Measurements from ENCODE around the gene SH3GL2.
"Not testable (repeated sequence)": the region's sequence is repeated elsewhere in the genome, so short reads cannot be mapped to it uniquely, and the experiment has no call there.

The SH3GL2 gene

GRCh38 chr9:17751486-17751885 is 172.6 kb downstream of the SH3GL2 start:
- no peak for DNase-seq (ENCODE audit: low read depth)

DNA sequence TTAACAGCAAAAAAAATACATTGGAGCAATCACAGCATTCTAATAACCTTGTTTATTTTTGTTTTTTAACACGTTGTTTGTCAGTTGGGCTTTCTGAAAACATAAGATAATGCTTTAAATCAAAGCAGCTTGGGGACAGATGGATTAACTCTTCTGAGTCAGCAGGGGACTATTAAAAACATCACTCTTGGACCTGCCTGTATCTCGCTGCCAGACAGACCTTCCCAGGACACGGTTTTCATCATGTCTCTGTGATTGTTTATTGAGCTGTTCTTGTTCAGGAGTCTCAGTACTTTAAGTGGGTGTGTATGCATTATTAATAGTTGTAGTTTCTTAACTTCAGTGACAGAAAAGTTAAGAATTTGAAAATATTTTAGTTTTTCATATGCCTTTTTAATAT is 173.2 kb downstream of the SH3GL2 start:
- no peak for DNase-seq (ENCODE audit: low read depth)

DNA sequence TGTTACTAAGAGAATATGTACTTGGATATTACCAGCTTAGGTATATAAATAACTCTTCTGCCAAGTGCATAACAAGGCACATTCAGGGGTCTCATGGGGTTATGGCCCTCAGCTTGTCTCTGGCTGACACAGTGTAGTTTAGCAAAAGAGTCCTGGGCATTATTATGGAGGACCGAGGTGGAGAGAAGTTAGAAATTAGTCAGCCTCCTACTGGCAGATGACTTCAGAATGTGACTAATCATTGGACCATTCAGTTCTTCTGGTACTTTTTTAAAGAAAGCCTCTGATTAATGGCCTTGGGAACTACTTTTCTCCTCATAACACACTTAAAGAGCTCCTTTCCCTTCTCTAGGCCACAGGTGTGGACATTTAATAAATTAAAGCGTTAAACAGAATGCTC is 178.9 kb downstream of the SH3GL2 start:
- DNase-seq (ENCODE audit: low read depth) = no peak

DNA sequence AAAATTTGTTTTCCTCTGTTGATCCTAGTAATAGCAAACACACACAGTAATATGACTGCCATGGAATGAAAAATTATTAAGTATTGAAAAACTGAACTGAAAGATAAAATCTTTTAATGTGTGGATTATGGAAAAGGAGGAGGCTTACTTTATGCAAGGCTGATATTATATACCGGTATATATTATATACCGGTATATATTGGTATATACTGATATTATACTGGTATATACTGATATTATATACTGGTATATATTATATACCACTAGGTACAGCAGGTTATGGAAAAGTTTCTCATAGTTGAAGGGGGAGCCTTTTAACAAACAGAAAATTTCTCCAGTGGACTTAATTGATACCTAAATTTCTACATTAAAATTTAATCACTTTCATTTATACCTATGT is 181.4 kb downstream of the SH3GL2 start:
- DNase-seq (ENCODE audit: low read depth) = no peak

DNA sequence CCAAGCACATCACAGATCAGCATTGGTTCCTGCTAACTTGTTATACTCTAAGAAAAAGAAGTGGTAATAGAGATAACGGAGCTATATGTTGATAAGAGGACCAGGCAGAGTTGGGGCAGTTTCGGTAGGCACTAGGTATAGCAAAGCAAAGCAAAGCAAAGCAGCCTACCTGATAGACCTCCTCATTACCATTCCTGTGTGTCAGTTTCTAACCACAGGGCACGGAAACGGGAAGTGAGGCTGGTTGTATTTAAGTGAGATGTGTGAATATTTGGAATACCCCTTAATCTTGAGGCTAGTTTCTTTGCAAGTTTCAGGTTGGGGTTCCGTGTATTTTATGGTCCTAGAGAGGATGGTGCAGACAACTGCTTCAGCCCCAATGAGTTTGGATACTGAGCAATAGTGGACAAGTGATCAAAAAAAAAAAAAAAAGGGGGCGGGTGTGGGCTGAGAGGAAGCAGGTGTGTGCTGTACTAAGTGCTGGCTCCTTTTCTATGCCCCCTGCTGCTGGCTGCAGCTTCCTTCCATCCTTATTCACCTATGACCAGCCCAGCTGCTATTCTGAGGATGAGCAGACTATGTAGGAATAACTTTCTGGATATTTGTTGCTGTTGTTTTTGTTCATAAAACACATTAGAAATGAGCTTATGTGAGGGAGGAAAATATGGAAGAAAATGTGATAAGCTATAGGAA is 183.3 kb downstream of the SH3GL2 start:
- DNase-seq (ENCODE audit: low read depth) = no peak

GRCh38 chr9:17764306-17764705 is 185.4 kb downstream of the SH3GL2 start:
- no peak for DNase-seq (ENCODE audit: low read depth)

- not testable (repeated sequence) for DNase-seq (ENCODE audit: low read depth)
These were observed 186.3 kb downstream of the SH3GL2 start for GRCh38 chr9:17765131-17765530.

- no peak for DNase-seq (ENCODE audit: low read depth)
These were observed 193.4 kb downstream of the SH3GL2 start for GRCh38 chr9:17772223-17772622.

GRCh38 chr9:17775656-17776055 is 196.8 kb downstream of the SH3GL2 start:
- no peak for DNase-seq (ENCODE audit: low read depth)

- DNase-seq (ENCODE audit: low read depth) = no peak
These were observed 197.9 kb downstream of the SH3GL2 start for GRCh38 chr9:17776735-17777134.

GRCh38 chr9:17777465-17777864 is 198.6 kb downstream of the SH3GL2 start:
- no peak for DNase-seq (ENCODE audit: low read depth)

DNA sequence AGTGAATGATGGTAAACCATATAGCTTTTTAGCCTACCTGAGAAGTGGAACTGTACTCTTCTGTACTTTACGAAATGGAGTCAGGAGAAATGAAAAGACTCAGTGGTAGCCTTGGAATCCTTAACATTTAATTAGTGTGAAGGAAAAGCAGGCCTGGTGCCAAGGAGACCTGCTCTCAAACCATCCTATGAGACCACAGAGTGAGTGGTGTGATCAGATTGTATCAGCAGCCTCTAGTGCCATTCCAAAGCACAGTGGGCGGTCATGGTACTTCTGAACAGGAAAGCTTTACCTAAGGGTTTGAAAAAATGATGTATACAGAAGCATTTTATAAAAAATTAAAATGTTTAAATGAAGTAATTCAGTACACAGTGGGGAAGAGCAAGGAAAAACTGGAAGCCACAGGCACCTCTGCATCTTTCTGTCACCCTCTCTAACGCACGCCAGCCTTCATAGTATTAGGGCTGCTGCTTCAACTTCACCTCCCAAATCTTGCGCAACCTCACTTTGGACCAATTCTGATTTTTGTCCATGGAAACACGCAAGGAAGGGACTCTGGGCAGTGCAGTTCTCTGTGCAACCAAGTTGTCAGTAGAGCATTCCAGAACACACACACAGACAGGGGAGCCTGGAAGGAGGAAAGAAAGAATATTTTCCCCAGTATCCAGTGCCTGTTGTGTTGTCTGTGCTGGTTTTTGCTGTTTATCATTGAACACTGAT is 203.7 kb downstream of the SH3GL2 start:
- no peak for DNase-seq (ENCODE audit: low read depth)

DNA sequence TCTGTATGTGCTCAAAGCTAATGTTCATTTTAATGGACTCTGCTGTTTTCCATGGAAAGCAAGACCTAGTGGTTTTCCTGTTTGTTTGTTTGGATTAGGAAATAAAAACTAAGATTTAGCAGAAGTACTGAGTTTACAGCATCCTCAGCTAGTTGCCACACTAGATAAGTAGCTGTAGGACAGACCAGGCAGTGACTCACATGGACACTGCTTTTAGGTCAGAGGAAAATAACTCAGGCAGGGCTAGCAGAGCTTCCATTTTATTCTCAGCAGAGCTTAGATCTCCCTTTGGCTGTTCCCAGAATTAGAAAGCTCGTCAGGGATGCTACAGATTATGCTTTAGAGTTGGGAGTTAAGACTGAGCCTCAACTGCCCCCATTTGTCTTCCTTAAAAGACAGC is 204.4 kb downstream of the SH3GL2 start:
- DNase-seq (ENCODE audit: low read depth) = no peak

DNA sequence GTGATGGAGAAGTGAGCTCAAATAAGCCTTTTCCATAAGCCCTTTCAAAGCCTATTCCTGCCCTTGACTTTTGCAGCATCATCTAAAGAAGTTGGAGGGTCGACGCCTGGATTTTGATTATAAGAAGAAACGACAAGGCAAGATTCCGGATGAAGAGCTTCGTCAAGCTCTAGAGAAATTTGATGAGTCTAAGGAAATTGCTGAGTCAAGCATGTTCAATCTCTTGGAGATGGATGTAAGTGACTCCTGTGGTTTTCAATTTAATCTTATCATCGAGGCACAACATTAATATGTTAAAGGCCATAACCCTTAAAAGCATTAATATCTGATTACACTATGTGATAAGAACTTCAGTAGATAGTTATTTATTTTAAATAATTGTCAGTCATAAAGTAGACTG is 210.4 kb downstream of the SH3GL2 start:
- no peak for DNase-seq (ENCODE audit: low read depth)

DNA sequence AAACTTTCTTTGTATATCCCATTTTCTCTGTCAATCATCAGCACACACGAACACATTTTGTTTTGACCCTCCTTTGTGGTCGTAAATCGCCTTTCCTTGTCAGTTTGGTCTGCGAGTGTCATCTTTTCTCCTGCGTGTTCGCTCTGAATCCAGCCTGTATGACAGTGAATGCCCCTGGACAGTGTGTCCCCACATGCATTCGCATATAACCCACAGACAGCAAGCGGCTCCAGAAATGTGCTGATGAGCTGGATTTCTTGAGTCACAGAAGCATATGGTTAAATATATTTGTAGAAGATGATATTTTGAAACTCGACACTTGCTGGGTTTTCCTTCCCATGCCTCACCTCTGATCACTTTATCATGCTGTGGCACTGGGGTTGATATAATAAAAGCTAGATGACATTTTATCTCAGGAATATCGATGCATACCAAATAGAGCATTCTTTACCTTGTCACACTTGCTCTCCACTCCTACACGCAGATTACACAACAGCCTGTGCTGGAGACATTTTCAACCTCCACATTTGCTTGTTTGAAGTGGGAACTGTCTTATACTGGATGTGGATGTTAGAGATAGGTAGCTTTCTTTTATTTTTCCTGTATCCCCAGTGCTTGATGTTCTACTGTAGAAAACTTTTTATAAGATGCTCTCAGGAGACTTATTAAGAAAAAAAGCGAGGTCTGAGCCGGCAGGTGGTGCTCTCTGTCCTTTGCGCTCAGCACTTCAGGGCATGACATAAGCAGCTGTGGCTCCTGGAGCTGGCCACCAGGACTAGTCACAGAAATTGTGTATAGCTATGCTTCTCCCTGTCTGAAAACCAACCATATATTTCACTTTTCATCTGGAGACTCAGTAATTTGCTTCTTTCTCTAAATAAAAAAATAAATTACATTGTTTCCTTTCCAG is 215.1 kb downstream of the SH3GL2 start:
- no peak for DNase-seq (ENCODE audit: low read depth)

GRCh38 chr9:17795744-17796143 is 216.9 kb downstream of the SH3GL2 start:
- DNase-seq (ENCODE audit: low read depth) = no peak

DNA sequence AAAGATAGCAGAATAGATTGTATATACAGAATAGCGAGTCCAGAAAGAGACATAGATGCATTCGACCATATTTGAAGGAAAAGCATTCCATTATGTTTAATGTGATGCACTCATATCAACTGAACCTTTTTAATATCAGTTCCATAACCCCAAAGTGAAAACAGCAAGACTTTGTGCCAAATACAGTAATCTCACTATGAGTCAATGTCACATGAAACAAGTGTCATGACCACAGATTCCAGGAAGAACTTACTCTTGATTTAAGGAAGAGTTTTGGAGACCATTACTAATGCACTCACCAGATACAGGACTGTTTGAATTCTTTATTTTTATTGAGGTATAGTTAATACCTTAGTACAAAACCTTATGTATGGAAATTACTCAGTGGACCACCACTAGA is 220.5 kb downstream of the SH3GL2 start:
- DNase-seq (ENCODE audit: low read depth) = no peak

DNA sequence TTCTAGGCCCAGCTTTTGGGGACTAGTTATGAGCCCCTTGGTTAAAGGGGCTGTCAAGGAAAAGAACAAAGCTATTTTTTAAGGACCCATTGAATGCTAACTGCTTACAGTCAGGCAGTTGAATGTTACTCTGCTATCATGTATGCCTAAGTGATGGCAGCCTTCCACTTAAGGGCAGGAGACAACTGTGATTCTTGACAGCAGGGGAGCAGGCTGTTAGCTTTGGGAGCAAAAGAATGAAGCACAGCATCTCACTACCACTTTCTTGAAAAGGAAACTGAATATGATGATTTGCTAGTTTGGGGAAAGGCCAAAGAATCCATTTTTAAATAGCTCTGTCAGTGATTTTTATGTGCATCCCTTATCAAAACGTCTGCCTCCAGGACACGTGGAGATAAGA is 221.6 kb downstream of the SH3GL2 start:
- DNase-seq (ENCODE audit: low read depth) = no peak

GRCh38 chr9:17802249-17802857 is 223.5 kb downstream of the SH3GL2 start:
- DNase-seq (ENCODE audit: low read depth) = no peak

DNA sequence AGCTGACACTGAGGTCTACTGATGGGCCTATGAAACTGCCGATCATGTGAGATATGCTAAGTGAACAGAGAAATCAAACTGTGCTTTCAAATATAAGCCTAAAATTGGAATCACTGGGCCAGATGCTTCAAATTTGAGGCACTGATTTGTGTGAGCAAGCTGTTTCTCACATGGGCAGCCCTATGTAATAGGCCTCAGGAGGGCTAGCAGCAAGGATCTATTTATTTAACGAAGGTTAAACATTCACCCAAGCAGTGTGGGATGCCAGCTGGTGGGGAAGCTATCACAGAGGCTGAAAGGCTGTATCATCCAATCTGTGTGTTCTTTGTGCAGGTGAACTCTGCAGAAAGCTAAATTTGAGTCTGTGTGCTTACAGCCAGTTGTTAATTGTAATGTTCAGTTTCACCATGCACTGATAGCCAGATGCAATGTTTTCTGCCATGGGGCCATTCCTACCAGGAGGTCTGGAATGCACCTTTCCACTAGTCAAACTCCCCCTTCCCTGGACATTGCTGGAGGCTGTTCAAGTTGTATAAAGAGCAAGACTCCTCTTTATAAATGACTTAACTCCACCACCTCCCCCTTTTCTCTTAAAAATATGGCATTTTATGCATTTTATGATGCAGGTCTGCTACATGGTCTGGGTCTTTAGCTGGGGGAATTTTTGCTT is 228.9 kb downstream of the SH3GL2 start:
- no peak for DNase-seq (ENCODE audit: low read depth)

DNA sequence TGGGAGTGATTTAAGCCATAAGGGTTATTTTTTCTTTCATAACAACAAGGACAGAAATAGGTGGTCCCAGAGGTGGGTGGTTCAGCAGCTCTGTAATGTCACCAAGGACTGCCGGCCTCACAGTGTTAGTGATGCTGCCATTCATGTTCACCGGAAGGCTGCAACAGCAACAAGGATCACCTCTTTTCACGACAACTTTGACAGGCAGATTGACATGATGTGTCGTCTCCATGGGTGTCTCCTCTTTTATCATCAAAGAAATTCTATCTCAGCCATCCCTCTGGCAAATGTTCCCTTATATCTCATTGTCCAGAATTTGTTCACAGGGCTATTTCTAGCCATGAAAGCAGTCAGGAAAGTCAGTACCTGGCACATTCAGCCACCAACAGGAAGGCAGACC is 231.5 kb downstream of the SH3GL2 start:
- DNase-seq (ENCODE audit: low read depth) = no peak

Data from activated gamma-delta T cell treated with anti-CD3 and anti-CD28 coated beads, Interleukin-2, amount 50 U/mL, for 16 hours (primary cell).